Neural cell (in vitro differentiated cells): ENCODE results near the gene AOAH.

ENCODE experiments used
- EZH2 ChIP-seq: fragments of 200-600, 300-800 bp; shearing (Covaris generic), sonication (generic); IDR thresholded peaks from 2 replicates; pipeline ENCODE4 v1.6.1; 2014; ENCODE audit warnings: antibody characterized with exemption, low read length, borderline replicate concordance, mild to moderate bottlenecking; ENCODE audit not compliant: insufficient read depth, poor library complexity, severe bottlenecking
- POLR2AphosphoS5 ChIP-seq: IDR thresholded peaks from 2 replicates; pipeline ENCODE4 v1.6.1; 2012
- TF ChIP-seq, protein P1 (sequence below): fragments of 450-650 bp; IDR thresholded peaks from 2 replicates; pipeline ENCODE4 v1.5.1; 2014; ENCODE audit warnings: antibody characterized with exemption, mild to moderate bottlenecking, moderate library complexity; ENCODE audit not compliant: poor library complexity, severe bottlenecking
- TF ChIP-seq, protein P2 (sequence below): IDR thresholded peaks from 2 replicates; pipeline ENCODE4 v1.6.1; 2012; ENCODE audit warnings: borderline replicate concordance

GRCh38 chr7:36600314-36600682 lies 124.0 kb downstream of the AOAH start:
- TF ChIP-seq EZH2 (no peak), POLR2AphosphoS5 (no peak)
- TF ChIP-seq, protein P1, sequence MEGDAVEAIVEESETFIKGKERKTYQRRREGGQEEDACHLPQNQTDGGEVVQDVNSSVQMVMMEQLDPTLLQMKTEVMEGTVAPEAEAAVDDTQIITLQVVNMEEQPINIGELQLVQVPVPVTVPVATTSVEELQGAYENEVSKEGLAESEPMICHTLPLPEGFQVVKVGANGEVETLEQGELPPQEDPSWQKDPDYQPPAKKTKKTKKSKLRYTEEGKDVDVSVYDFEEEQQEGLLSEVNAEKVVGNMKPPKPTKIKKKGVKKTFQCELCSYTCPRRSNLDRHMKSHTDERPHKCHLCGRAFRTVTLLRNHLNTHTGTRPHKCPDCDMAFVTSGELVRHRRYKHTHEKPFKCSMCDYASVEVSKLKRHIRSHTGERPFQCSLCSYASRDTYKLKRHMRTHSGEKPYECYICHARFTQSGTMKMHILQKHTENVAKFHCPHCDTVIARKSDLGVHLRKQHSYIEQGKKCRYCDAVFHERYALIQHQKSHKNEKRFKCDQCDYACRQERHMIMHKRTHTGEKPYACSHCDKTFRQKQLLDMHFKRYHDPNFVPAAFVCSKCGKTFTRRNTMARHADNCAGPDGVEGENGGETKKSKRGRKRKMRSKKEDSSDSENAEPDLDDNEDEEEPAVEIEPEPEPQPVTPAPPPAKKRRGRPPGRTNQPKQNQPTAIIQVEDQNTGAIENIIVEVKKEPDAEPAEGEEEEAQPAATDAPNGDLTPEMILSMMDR: no peak
- TF ChIP-seq, protein P2, sequence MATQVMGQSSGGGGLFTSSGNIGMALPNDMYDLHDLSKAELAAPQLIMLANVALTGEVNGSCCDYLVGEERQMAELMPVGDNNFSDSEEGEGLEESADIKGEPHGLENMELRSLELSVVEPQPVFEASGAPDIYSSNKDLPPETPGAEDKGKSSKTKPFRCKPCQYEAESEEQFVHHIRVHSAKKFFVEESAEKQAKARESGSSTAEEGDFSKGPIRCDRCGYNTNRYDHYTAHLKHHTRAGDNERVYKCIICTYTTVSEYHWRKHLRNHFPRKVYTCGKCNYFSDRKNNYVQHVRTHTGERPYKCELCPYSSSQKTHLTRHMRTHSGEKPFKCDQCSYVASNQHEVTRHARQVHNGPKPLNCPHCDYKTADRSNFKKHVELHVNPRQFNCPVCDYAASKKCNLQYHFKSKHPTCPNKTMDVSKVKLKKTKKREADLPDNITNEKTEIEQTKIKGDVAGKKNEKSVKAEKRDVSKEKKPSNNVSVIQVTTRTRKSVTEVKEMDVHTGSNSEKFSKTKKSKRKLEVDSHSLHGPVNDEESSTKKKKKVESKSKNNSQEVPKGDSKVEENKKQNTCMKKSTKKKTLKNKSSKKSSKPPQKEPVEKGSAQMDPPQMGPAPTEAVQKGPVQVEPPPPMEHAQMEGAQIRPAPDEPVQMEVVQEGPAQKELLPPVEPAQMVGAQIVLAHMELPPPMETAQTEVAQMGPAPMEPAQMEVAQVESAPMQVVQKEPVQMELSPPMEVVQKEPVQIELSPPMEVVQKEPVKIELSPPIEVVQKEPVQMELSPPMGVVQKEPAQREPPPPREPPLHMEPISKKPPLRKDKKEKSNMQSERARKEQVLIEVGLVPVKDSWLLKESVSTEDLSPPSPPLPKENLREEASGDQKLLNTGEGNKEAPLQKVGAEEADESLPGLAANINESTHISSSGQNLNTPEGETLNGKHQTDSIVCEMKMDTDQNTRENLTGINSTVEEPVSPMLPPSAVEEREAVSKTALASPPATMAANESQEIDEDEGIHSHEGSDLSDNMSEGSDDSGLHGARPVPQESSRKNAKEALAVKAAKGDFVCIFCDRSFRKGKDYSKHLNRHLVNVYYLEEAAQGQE: no peak
